Panc1 (cell line): ENCODE measurements around the gene ASAH2. TPM values are rescaled to one million over a fixed set of nuclear protein-coding genes. Genes with fewer than 3 reads are reported as not detected.

Source experiments
- ATAC-seq: fragments of 200-7000 bp; cut with Tn5 transposase; 2 replicates; pipeline ENCODE4 v1.9.1; 2020; ENCODE audit warnings: mild to moderate bottlenecking, moderate library complexity
- BruUV-seq: library from RNA; stranded (reverse); fragments of 400-500 nt; replicated peaks from 2 replicates; lab custom pipeline; 2021; lab: Mats Ljungman, UMichigan
- CTCF ChIA-PET: fragments of 300-600 bp; sonication (Branson Sonifier 250); formaldehyde crosslinking; loops from one replicate; lab custom pipeline; 2022; ENCODE audit warnings: antibody characterized with exemption; lab: Charles Lee
- POLR2A ChIA-PET: fragments of 300-600 bp; sonication (Branson Sonifier 250); formaldehyde crosslinking; loops from one replicate; lab custom pipeline; 2022; ENCODE audit warnings: antibody characterized with exemption; lab: Charles Lee
- DNase-seq: peaks from one replicate; pipeline ENCODE4 v3.0.0-alpha.2; 2010; ENCODE audit warnings: low read depth, low spot score
- H3K27ac ChIP-seq: 2 replicates; pipeline ENCODE4 v1.5.1; 2011; ENCODE audit warnings: mild to moderate bottlenecking, low read length, inconsistent platforms
- H3K27me3 ChIP-seq: fragments of 200-500 bp; sonication (Bioruptor generic); 2 replicates; pipeline ENCODE4 v1.6.0; 2014; ENCODE audit warnings: low read length, inconsistent platforms; ENCODE audit not compliant: control insufficient read depth, insufficient read depth
- H3K36me3 ChIP-seq: fragments of 200-500 bp; sonication (Bioruptor generic); 2 replicates; pipeline ENCODE4 v1.5.1; 2014; ENCODE audit warnings: inconsistent platforms, mild to moderate bottlenecking, low read length, moderate library complexity; ENCODE audit not compliant: control insufficient read depth, insufficient read depth
- H3K4me1 ChIP-seq: 2 replicates; pipeline ENCODE4 v1.5.1; 2011; ENCODE audit warnings: inconsistent platforms, mild to moderate bottlenecking, low read length, moderate library complexity; ENCODE audit not compliant: control insufficient read depth, insufficient read depth
- H3K4me3 ChIP-seq, 2 experiments: 2 replicates each; pipeline ENCODE4 v1.5.1; 2011 to 2012; ENCODE audit warnings: low read depth in 2 of 2, low read length in 2 of 2, mild to moderate bottlenecking in 2 of 2, inconsistent platforms in 1 of 2, moderate library complexity in 1 of 2
- H3K9me3 ChIP-seq: fragments of 200-500 bp; sonication (Bioruptor generic); 2 replicates; pipeline ENCODE4 v1.5.1; 2014; ENCODE audit warnings: low read depth, mild to moderate bottlenecking, inconsistent platforms, low read length, moderate library complexity; ENCODE audit not compliant: control insufficient read depth, insufficient read depth
- CTCF ChIP-seq: fragments of 450-650 bp; IDR thresholded peaks from 2 replicates; pipeline ENCODE4 v1.5.1; 2017; ENCODE audit warnings: mild to moderate bottlenecking
- POLR2AphosphoS5 ChIP-seq: IDR thresholded peaks from 2 replicates; pipeline ENCODE4 v1.6.1; 2012; ENCODE audit warnings: mild to moderate bottlenecking, low read depth, low read length, moderate library complexity
- REST ChIP-seq, 2 experiments: IDR thresholded peaks; 2 replicates each; pipeline ENCODE4 v1.6.1; 2011 to 2012; ENCODE audit warnings: low read depth in 2 of 2, control low read depth in 1 of 2, low read length in 1 of 2, mild to moderate bottlenecking in 1 of 2, moderate library complexity in 1 of 2; ENCODE audit not compliant: insufficient read depth in 1 of 2
- SIN3A ChIP-seq: IDR thresholded peaks from 2 replicates; pipeline ENCODE4 v1.6.1; 2012; ENCODE audit warnings: low read depth, mild to moderate bottlenecking, low read length, moderate library complexity, borderline replicate concordance; ENCODE audit not compliant: insufficient read depth
- TCF7L2 ChIP-seq: IDR thresholded peaks from 2 replicates; pipeline ENCODE4 v1.6.1; 2011; ENCODE audit warnings: mild to moderate bottlenecking, low read depth, low read length, inconsistent platforms
- in situ Hi-C: cut with HindIII; loops from 2 replicates; pipeline ENCODE4 v1.10.0; 2016; ENCODE audit warnings: low sequenced_read_pairs, low pct_unique_long_range_greater_than_20kb
- intact Hi-C: fragments of 100-400 bp; cut with micrococcal nuclease; formaldehyde crosslinking; loops from one replicate; pipeline ENCODE4 v1.10.0; 2022; ENCODE audit not compliant: unreplicated experiment
- total RNA-seq: library from RNA; stranded (reverse); gene quantifications from one replicate; pipeline ENCODE4 v1.2.1, GENCODE V29; 2021; ENCODE audit not compliant: unreplicated experiment

Gene ASAH2
- total RNA-seq, 1 experiment from 2014 or later, result 6.5 TPM

- intact Hi-C loops, result no loop called here
- DNase-seq, result no peak
- in situ Hi-C loops, result no loop called here
- no peaks in the 10 kb centered on the region for H3K36me3 ChIP-seq
- POLR2A ChIA-PET, result no interaction called here
- H3K9me3 ChIP-seq, result no peaks in the 10 kb centered on the region
- no TSS peak for BruUV-seq
- H3K4me1 ChIP-seq, result no peaks in the 10 kb centered on the region
- ATAC-seq, result no peak; the same call in 1 of the 2 replicates
- TF ChIP-seq SIN3A, result no peak
- no peak for TF ChIP-seq POLR2AphosphoS5
- no peak for TF ChIP-seq CTCF
- TF ChIP-seq REST (IDR thresholded peaks at IDR 0.05; ENCODE audit: insufficient read depth in 1 of 2, low read depth in 2 of 2, low read length in 1 of 2), result no peak
- no peak for TF ChIP-seq TCF7L2
- no peaks in the 10 kb centered on the region; the same call in 1 of the 2 replicates for H3K27me3 ChIP-seq
- H3K4me3 ChIP-seq, result no peak overlapping the region
- CTCF ChIA-PET, result no interaction called here
- H3K27ac ChIP-seq, result no peak overlapping the region
Observed at GRCh38 chr10:50293513-50294313, 42.4 kb upstream of the ASAH2 start.

- TF ChIP-seq SIN3A (no peak), REST (IDR thresholded peaks at IDR 0.05; ENCODE audit: insufficient read depth in 1 of 2, low read depth in 2 of 2, low read length in 1 of 2) (no peak), CTCF (no peak; the same call in 1 of the 2 replicates), POLR2AphosphoS5 (no peak), TCF7L2 (no peak)
- no peak for DNase-seq
- no peak for ATAC-seq
- Histone ChIP-seq H3K36me3 (no peaks in the 10 kb centered on the region), H3K27me3 (no peaks in the 10 kb centered on the region; the same call in 1 of the 2 replicates), H3K27ac (no peak overlapping the region), H3K9me3 (no peaks in the 10 kb centered on the region), H3K4me3 (no peak overlapping the region), H3K4me1 (no peaks in the 10 kb centered on the region)
- no TSS peak for BruUV-seq
- intact Hi-C loops (no loop called here), in situ Hi-C loops (no loop called here)
- ChIA-PET CTCF (no interaction called here), POLR2A (no interaction called here)
Observed at GRCh38 chr10:50291261-50291850, 40.0 kb upstream of the ASAH2 start.
